Neural crest cell (in vitro differentiated cells): ENCODE measurements around the gene MCC. TPM values are rescaled to one million over a fixed set of nuclear protein-coding genes. Genes with fewer than 3 reads are reported as not detected.
A peak's percentile ranks its signal among the peaks of the same experiment; 100 is the strongest.

Source experiments
- DNase-seq: peaks from one replicate; pipeline ENCODE4 v3.0.0; 2021; ENCODE audit warnings: low read depth, mixed read lengths, low spot score
- H3K27ac Mint-ChIP-seq: one replicate; pipeline ENCODE4 v1.8.0; 2021; ENCODE audit warnings: mild to moderate bottlenecking, mixed read lengths; ENCODE audit not compliant: unreplicated experiment
- H3K27me3 Mint-ChIP-seq: 2 replicates; pipeline ENCODE4 v1.8.0; 2021; ENCODE audit warnings: low read depth, mild to moderate bottlenecking, mixed read lengths
- H3K36me3 Mint-ChIP-seq: 2 replicates; pipeline ENCODE4 v1.8.0; 2021; ENCODE audit warnings: low read depth, mild to moderate bottlenecking, mixed read lengths
- H3K4me1 Mint-ChIP-seq: 2 replicates; pipeline ENCODE4 v1.8.0; 2021; ENCODE audit warnings: mixed read lengths
- H3K4me3 Mint-ChIP-seq: one replicate; pipeline ENCODE4 v1.8.0; 2021; ENCODE audit warnings: mild to moderate bottlenecking, mixed read lengths
- H3K9me3 Mint-ChIP-seq: 2 replicates; pipeline ENCODE4 v1.8.0; 2021; ENCODE audit warnings: mixed read lengths
- CTCF ChIP-seq: fragments of 200-600 bp; sonication (generic); conservative IDR thresholded peaks from 2 replicates; pipeline ENCODE4 v1.5.0; 2021; ENCODE audit warnings: antibody characterized with exemption, mild to moderate bottlenecking
- total RNA-seq: library from RNA; stranded (reverse); gene quantifications from 2 replicates; pipeline ENCODE4 v1.2.1, GENCODE V29; 2021

The MCC gene
- total RNA-seq, 1 donor from 2014 or later, result 10.8 TPM

- peaks cover 5% of the 10 kb centered on the region for H3K9me3 Mint-ChIP-seq
- no peak overlapping the region for H3K27ac Mint-ChIP-seq
- peaks cover 4% of the 10 kb centered on the region for H3K36me3 Mint-ChIP-seq
- peaks cover 10% of the 10 kb centered on the region for H3K27me3 Mint-ChIP-seq
- H3K4me1 Mint-ChIP-seq, result peaks cover 32% of the 10 kb centered on the region
- TF ChIP-seq CTCF, result no peak
- no peak for DNase-seq
- no peak overlapping the region for H3K4me3 Mint-ChIP-seq
Measured at GRCh38 chr5:113197456-113198200, 290.6 kb downstream of the MCC start.

- no peak for DNase-seq
- no peak overlapping the region for H3K27ac Mint-ChIP-seq
- H3K36me3 Mint-ChIP-seq, result peaks cover 11% of the 10 kb centered on the region
- peaks cover 17% of the 10 kb centered on the region for H3K4me1 Mint-ChIP-seq
- H3K4me3 Mint-ChIP-seq, result no peak overlapping the region
- TF ChIP-seq CTCF, result no peak
- H3K27me3 Mint-ChIP-seq, result peaks cover 2% of the 10 kb centered on the region
- peaks cover 8% of the 10 kb centered on the region for H3K9me3 Mint-ChIP-seq
Measured at GRCh38 chr5:113195771-113196170, 292.5 kb downstream of the MCC start.

GRCh38 chr5:113195251-113195650 is 293.0 kb downstream of the MCC start:
- peaks cover 2% of the 10 kb centered on the region for H3K27me3 Mint-ChIP-seq
- TF ChIP-seq CTCF, result no peak
- peaks cover 12% of the 10 kb centered on the region for H3K4me1 Mint-ChIP-seq
- peaks cover 11% of the 10 kb centered on the region for H3K36me3 Mint-ChIP-seq
- no peak overlapping the region for H3K4me3 Mint-ChIP-seq
- peaks cover 8% of the 10 kb centered on the region for H3K9me3 Mint-ChIP-seq
- DNase-seq, result no peak
- H3K27ac Mint-ChIP-seq, result no peak overlapping the region

GRCh38 chr5:113194591-113194990 is 293.7 kb downstream of the MCC start:
- Mint-ChIP-seq H3K4me1 (peaks cover 5% of the 10 kb centered on the region), H3K4me3 (no peak overlapping the region), H3K27me3 (no peaks in the 10 kb centered on the region), H3K9me3 (peaks cover 8% of the 10 kb centered on the region), H3K27ac (peak overlapping the region; percentile 63), H3K36me3 (peaks cover 11% of the 10 kb centered on the region)
- no peak for TF ChIP-seq CTCF
- DNase-seq, result no peak

GRCh38 chr5:113194125-113194524 is 294.1 kb downstream of the MCC start:
- TF ChIP-seq CTCF, result no peak
- H3K4me3 Mint-ChIP-seq, result no peak overlapping the region
- peaks cover under 1% of the 10 kb centered on the region for H3K4me1 Mint-ChIP-seq
- peaks cover 11% of the 10 kb centered on the region for H3K36me3 Mint-ChIP-seq
- H3K27me3 Mint-ChIP-seq, result no peaks in the 10 kb centered on the region
- no peak for DNase-seq
- peak overlapping the region; percentile 63 for H3K27ac Mint-ChIP-seq
- H3K9me3 Mint-ChIP-seq, result peaks cover 8% of the 10 kb centered on the region
